Caco-2 (cell line): Measurements from ENCODE around the gene MEGF11. TPM values are rescaled to one million over a fixed set of nuclear protein-coding genes. Genes with fewer than 3 reads are reported as not detected.

Source experiments
- BruUV-seq: library from RNA; stranded (reverse); fragments of 400-500 nt; replicated peaks from 2 replicates; lab custom pipeline; 2021; lab: Mats Ljungman, UMichigan
- CTCF ChIA-PET: fragments of 300-600 bp; sonication (Branson Sonifier 250); formaldehyde crosslinking; loops from one replicate; lab custom pipeline; 2022; ENCODE audit warnings: antibody characterized with exemption; lab: Charles Lee
- POLR2A ChIA-PET: fragments of 300-600 bp; sonication (Branson Sonifier 250); formaldehyde crosslinking; loops from one replicate; lab custom pipeline; 2022; ENCODE audit warnings: antibody characterized with exemption; lab: Charles Lee
- DNase-seq, 2 experiments: peaks; one replicate each; pipeline versions ENCODE4 v3.0.0 to v3.0.0-alpha.2; 2020 to 2022
- H3K27me3 ChIP-seq: replicated peaks from 2 replicates; pipeline ENCODE4 v1.6.0; 2011; ENCODE audit warnings: low read length; ENCODE audit not compliant: control insufficient read depth, insufficient read depth
- H3K36me3 ChIP-seq: 2 replicates; pipeline ENCODE4 v1.5.1; 2011; ENCODE audit warnings: low read length; ENCODE audit not compliant: control insufficient read depth, insufficient read depth
- H3K4me1 ChIP-seq: fragments of 250-450 bp; sonication (Bioruptor Pico); 2 replicates; pipeline ENCODE4 v1.5.1; 2020; ENCODE audit warnings: mild to moderate bottlenecking
- H3K4me3 ChIP-seq: 2 replicates; pipeline ENCODE4 v1.5.1; 2011; ENCODE audit warnings: low read depth, mild to moderate bottlenecking, control low read depth, low read length
- H3K9me3 ChIP-seq: fragments of 250-450 bp; sonication (Bioruptor Pico); 2 replicates; pipeline ENCODE4 v1.5.1; 2020; ENCODE audit warnings: mild to moderate bottlenecking, moderate library complexity
- H3K27ac Mint-ChIP-seq: one replicate; pipeline ENCODE4 v1.8.0; 2022; ENCODE audit warnings: mixed read lengths; ENCODE audit not compliant: unreplicated experiment
- H3K27me3 Mint-ChIP-seq: one replicate; pipeline ENCODE4 v1.8.0; 2022; ENCODE audit warnings: mixed read lengths; ENCODE audit not compliant: insufficient read depth, unreplicated experiment
- H3K36me3 Mint-ChIP-seq: one replicate; pipeline ENCODE4 v1.8.0; 2022; ENCODE audit warnings: mild to moderate bottlenecking, mixed read lengths; ENCODE audit not compliant: insufficient read depth, unreplicated experiment
- H3K4me1 Mint-ChIP-seq: one replicate; pipeline ENCODE4 v1.8.0; 2022; ENCODE audit warnings: low read depth, mixed read lengths; ENCODE audit not compliant: unreplicated experiment
- H3K4me3 Mint-ChIP-seq: one replicate; pipeline ENCODE4 v1.8.0; 2022; ENCODE audit warnings: mild to moderate bottlenecking, moderate library complexity, mixed read lengths; ENCODE audit not compliant: unreplicated experiment
- H3K9me3 Mint-ChIP-seq: one replicate; pipeline ENCODE4 v1.8.0; 2022; ENCODE audit warnings: mixed read lengths; ENCODE audit not compliant: unreplicated experiment
- CTCF ChIP-seq, 2 experiments: fragments of 200-600 bp in 1 of 2; IDR thresholded peaks; 1 replicate in 1 of 2; 2 replicates in 1 of 2; pipeline versions ENCODE4 v1.5.1 to v1.8.0; 2011 to 2022; ENCODE audit warnings: antibody characterized with exemption in 1 of 2, control low read depth in 1 of 2, inconsistent platforms in 1 of 2, low read depth in 1 of 2, low read length in 1 of 2, mild to moderate bottlenecking in 1 of 2, moderate library complexity in 1 of 2; ENCODE audit not compliant: insufficient read depth in 1 of 2, severe bottlenecking in 1 of 2, unreplicated experiment in 1 of 2
- intact Hi-C: fragments of 100-400 bp; cut with micrococcal nuclease; formaldehyde crosslinking; loops from one replicate; pipeline ENCODE4 v1.10.0; 2022; ENCODE audit not compliant: unreplicated experiment
- total RNA-seq: library from RNA; stranded (reverse); gene quantifications from 2 replicates; pipeline ENCODE4 v1.2.3, GENCODE V29; 2022

The MEGF11 gene
- total RNA-seq, 1 experiment from 2014 or later = 0.66 TPM

- H3K4me1 ChIP-seq = no peaks in the 10 kb centered on the region
- no TSS peak for BruUV-seq
- H3K36me3 ChIP-seq = no peaks in the 10 kb centered on the region
- H3K36me3 Mint-ChIP-seq = no peaks in the 10 kb centered on the region
- H3K27me3 Mint-ChIP-seq = peaks cover 10% of the 10 kb centered on the region
- no peaks in the 10 kb centered on the region for H3K9me3 Mint-ChIP-seq
- POLR2A ChIA-PET = no interaction called here
- no peaks in the 10 kb centered on the region for H3K4me1 Mint-ChIP-seq
- no peak for DNase-seq
- no peak for TF ChIP-seq CTCF (IDR thresholded peaks at IDR 0.05; ENCODE audit: insufficient read depth in 1 of 2, low read depth in 1 of 2, low read length in 1 of 2, severe bottlenecking in 1 of 2, unreplicated experiment in 1 of 2)
- no peak overlapping the region for H3K27ac Mint-ChIP-seq
- H3K4me3 ChIP-seq = no peak overlapping the region
- CTCF ChIA-PET = interaction anchor here (0.6 kb wide), 1 partner anchor 11 kb away, joined by 3 read pairs; no protein-coding TSS in a partner anchor
- intact Hi-C loops = no loop called here
- no peaks in the 10 kb centered on the region for H3K9me3 ChIP-seq
- H3K27me3 ChIP-seq = no peaks in the 10 kb centered on the region
- no peak overlapping the region for H3K4me3 Mint-ChIP-seq
These were observed 184.7 kb downstream of the MEGF11 start for GRCh38 chr15:66068801-66069200.

- Histone ChIP-seq H3K4me3 (no peak overlapping the region), H3K4me1 (no peaks in the 10 kb centered on the region), H3K36me3 (no peaks in the 10 kb centered on the region), H3K27me3 (no peaks in the 10 kb centered on the region), H3K9me3 (no peaks in the 10 kb centered on the region)
- no peak for TF ChIP-seq CTCF (IDR thresholded peaks at IDR 0.05; ENCODE audit: insufficient read depth in 1 of 2, low read depth in 1 of 2, low read length in 1 of 2, severe bottlenecking in 1 of 2, unreplicated experiment in 1 of 2)
- no TSS peak for BruUV-seq
- Mint-ChIP-seq H3K36me3 (no peaks in the 10 kb centered on the region), H3K27me3 (peaks cover 6% of the 10 kb centered on the region), H3K9me3 (no peaks in the 10 kb centered on the region), H3K4me3 (no peak overlapping the region), H3K4me1 (no peaks in the 10 kb centered on the region), H3K27ac (no peak overlapping the region)
- DNase-seq = no peak
- ChIA-PET CTCF (no interaction called here), POLR2A (no interaction called here)
- intact Hi-C loops = no loop called here
These were observed 185.9 kb downstream of the MEGF11 start for GRCh38 chr15:66067687-66068086.

GRCh38 chr15:66066481-66066880 lies 187.1 kb downstream of the MEGF11 start:
- no peaks in the 10 kb centered on the region for H3K4me1 Mint-ChIP-seq
- H3K36me3 Mint-ChIP-seq = no peaks in the 10 kb centered on the region

More at GRCh38 chr15:66066481-66066880, 187.1 kb downstream of the MEGF11 start:
- no peak for DNase-seq
- Mint-ChIP-seq H3K27ac (no peak overlapping the region), H3K4me3 (no peak overlapping the region), H3K27me3 (peaks cover 6% of the 10 kb centered on the region), H3K9me3 (no peaks in the 10 kb centered on the region)
- Histone ChIP-seq H3K9me3 (no peaks in the 10 kb centered on the region), H3K27me3 (no peaks in the 10 kb centered on the region), H3K4me3 (no peak overlapping the region), H3K36me3 (no peaks in the 10 kb centered on the region), H3K4me1 (no peaks in the 10 kb centered on the region)
- POLR2A ChIA-PET = no interaction called here
- no TSS peak for BruUV-seq
- TF ChIP-seq CTCF (IDR thresholded peaks at IDR 0.05; ENCODE audit: insufficient read depth in 1 of 2, low read depth in 1 of 2, low read length in 1 of 2, severe bottlenecking in 1 of 2, unreplicated experiment in 1 of 2) = no peak
- CTCF ChIA-PET = no interaction called here
- intact Hi-C loops = no loop called here
